C4-2B (cell line): ENCODE results near the gene RSPO1.

Experiments used
- ZFX ChIP-seq: fragments of 450-650 bp; IDR thresholded peaks from 2 replicates; pipeline ENCODE4 v1.6.1; 2017
- TF ChIP-seq, protein P1 (sequence below): fragments of 450-650 bp; conservative IDR thresholded peaks from 2 replicates; pipeline ENCODE4 v1.5.1; 2017; ENCODE audit warnings: mild to moderate bottlenecking

DNA sequence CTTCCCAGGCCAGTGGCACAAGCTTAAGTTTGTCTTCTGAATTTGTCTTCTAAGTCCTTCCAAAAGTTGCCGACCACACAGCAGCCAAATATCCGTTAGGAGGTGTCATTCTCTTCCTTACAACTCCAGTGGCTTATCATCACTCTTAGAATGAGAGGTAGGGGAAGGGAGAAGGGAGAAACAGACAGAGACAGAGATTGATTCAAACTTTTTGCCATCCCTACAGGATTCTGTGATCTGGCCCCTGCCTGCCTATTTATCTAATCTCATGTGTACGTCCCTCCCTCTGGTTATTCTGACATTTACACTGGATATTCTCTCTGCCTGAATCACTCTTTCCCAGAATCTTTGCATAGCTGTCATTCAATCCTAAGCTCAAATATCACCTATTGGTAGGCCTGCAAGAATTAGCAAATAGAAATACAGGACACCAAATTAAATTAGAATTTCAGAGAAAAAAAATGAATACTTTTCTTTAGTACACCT lies 38.5 kb downstream of the RSPO1 start:
- TF ChIP-seq, protein P1, sequence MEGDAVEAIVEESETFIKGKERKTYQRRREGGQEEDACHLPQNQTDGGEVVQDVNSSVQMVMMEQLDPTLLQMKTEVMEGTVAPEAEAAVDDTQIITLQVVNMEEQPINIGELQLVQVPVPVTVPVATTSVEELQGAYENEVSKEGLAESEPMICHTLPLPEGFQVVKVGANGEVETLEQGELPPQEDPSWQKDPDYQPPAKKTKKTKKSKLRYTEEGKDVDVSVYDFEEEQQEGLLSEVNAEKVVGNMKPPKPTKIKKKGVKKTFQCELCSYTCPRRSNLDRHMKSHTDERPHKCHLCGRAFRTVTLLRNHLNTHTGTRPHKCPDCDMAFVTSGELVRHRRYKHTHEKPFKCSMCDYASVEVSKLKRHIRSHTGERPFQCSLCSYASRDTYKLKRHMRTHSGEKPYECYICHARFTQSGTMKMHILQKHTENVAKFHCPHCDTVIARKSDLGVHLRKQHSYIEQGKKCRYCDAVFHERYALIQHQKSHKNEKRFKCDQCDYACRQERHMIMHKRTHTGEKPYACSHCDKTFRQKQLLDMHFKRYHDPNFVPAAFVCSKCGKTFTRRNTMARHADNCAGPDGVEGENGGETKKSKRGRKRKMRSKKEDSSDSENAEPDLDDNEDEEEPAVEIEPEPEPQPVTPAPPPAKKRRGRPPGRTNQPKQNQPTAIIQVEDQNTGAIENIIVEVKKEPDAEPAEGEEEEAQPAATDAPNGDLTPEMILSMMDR = no peak
- no peak for TF ChIP-seq ZFX
